ENCODE data around the gene CPLANE2. TPM values are rescaled to one million over a fixed set of nuclear protein-coding genes. Genes with fewer than 3 reads are reported as not detected.

Gene CPLANE2
- polyA plus RNA-seq, 10 donors, result 1.2 to 3.6 (median 2.3) TPM

- DNase-seq, result no peak
These were observed 45.7 kb downstream of the CPLANE2 start for GRCh38 chr1:16191309-16191708.

- peak in 1 of 3 donors; percentile 58 for DNase-seq
These were observed 46.9 kb downstream of the CPLANE2 start for GRCh38 chr1:16189921-16190621.

GRCh38 chr1:16189003-16189402, 48.0 kb downstream of the CPLANE2 start:
- DNase-seq, result peak in 1 of 3 donors; percentile 65

- DNase-seq, result peak; percentile 60 to 89 (median 76)
These were observed 49.1 kb downstream of the CPLANE2 start for GRCh38 chr1:16187748-16188401.

GRCh38 chr1:16186655-16187235, 50.2 kb downstream of the CPLANE2 start:
- no peak for DNase-seq

- no peak for DNase-seq
These were observed 52.3 kb downstream of the CPLANE2 start for GRCh38 chr1:16184557-16185303.

- DNase-seq, result no peak
These were observed 53.0 kb downstream of the CPLANE2 start for GRCh38 chr1:16183765-16184556.

GRCh38 chr1:16183179-16183578, 53.8 kb downstream of the CPLANE2 start:
- no peak for DNase-seq

- DNase-seq, result peak; percentile 85 to 95 (median 87)
These were observed 54.9 kb downstream of the CPLANE2 start for GRCh38 chr1:16181887-16182719.

Other genes starting within 250 kb of the CPLANE2 start
- under 1 TPM in 1 of 10 donors, not detected in 9; 0.07 TPM for gene SRARP, start 232.9 kb downstream of the CPLANE2 start, polyA plus RNA-seq (ENCODE audit: insufficient read length in 10 of 10)
- gene HSPB7, start 219.1 kb downstream of the CPLANE2 start, polyA plus RNA-seq (ENCODE audit: insufficient read length in 10 of 10), result 100 to 1,000 TPM in 9 of 10 donors, 10 to 100 TPM in 1; 96.0 to 165 (median 132) TPM
- gene CLCNKA, start 215.1 kb downstream of the CPLANE2 start, polyA plus RNA-seq (ENCODE audit: insufficient read length in 10 of 10), result 1 to 10 TPM in 3 of 10 donors, under 1 TPM in 7; 0.27 to 1.2 (median 0.59) TPM
- gene CLCNKB, start 193.4 kb downstream of the CPLANE2 start, polyA plus RNA-seq (ENCODE audit: insufficient read length in 10 of 10), result under 1 TPM in 7 of 10 donors, not detected in 3; 0.07 to 0.44 (median 0.16) TPM
- under 1 TPM in 6 of 10 donors, not detected in 4; 0.15 to 0.29 (median 0.20) TPM for gene FAM131C, start 163.5 kb downstream of the CPLANE2 start, polyA plus RNA-seq (ENCODE audit: insufficient read length in 10 of 10)
- 1 to 10 TPM; 5.6 to 9.2 (median 7.0) TPM for gene EPHA2, start 81.1 kb downstream of the CPLANE2 start, polyA plus RNA-seq (ENCODE audit: insufficient read length in 10 of 10)
- 10 to 100 TPM in 2 of 10 donors, 1 to 10 TPM in 8; 1.7 to 12.4 (median 2.8) TPM for gene ARHGEF19, start 24.5 kb downstream of the CPLANE2 start, polyA plus RNA-seq (ENCODE audit: insufficient read length in 10 of 10)
- 10 to 100 TPM; 13.5 to 17.9 (median 16.8) TPM for gene FBXO42, start 115.3 kb upstream of the CPLANE2 start, polyA plus RNA-seq (ENCODE audit: insufficient read length in 10 of 10)
- 10 to 100 TPM; 65.4 to 97.0 (median 84.6) TPM for gene SZRD1, start 130.1 kb upstream of the CPLANE2 start, polyA plus RNA-seq (ENCODE audit: insufficient read length in 10 of 10)
- under 1 TPM in 6 of 10 donors, not detected in 4; 0.12 to 0.86 (median 0.17) TPM for gene SPATA21, start 200.2 kb upstream of the CPLANE2 start, polyA plus RNA-seq (ENCODE audit: insufficient read length in 10 of 10)
- 10 to 100 TPM; 31.1 to 45.6 (median 35.8) TPM for gene NECAP2, start 203.5 kb upstream of the CPLANE2 start, polyA plus RNA-seq (ENCODE audit: insufficient read length in 10 of 10)